Tibial artery (tissue), 4 donors: ENCODE data around the gene TPRG1.

ENCODE experiments used
- DNase-seq, 2 donors: peaks; one replicate each; pipeline ENCODE4 v3.0.0-alpha.2; 2019
- H3K27ac ChIP-seq, 2 donors: fragments of 200-600 bp; sonication (generic) in 1 of 2; 1 replicate in 1 of 2; 2 replicates in 1 of 2; pipeline ENCODE4 v1.5.1; 2018 to 2019; ENCODE audit warnings: mild to moderate bottlenecking in 1 of 2
- H3K27me3 ChIP-seq, 2 donors: fragments of 200-600 bp; sonication (generic) in 1 of 2; one replicate each; pipeline versions ENCODE4 v1.5.1 to v1.6.0; 2016 to 2019
- H3K36me3 ChIP-seq, 3 donors: fragments of 200-600 bp; sonication (generic) in 2 of 3; one replicate each; pipeline ENCODE4 v1.5.1; 2016 to 2019; ENCODE audit warnings: mild to moderate bottlenecking in 2 of 3
- H3K4me1 ChIP-seq, 4 donors: fragments of 200-600 bp; sonication (generic) in 2 of 4; 1 replicate in 3 of 4; 2 replicates in 1 of 4; pipeline ENCODE4 v1.5.1; 2016 to 2019
- H3K4me3 ChIP-seq, 2 donors: fragments of 200-600 bp; sonication (generic) in 1 of 2; 1 replicate in 1 of 2; 2 replicates in 1 of 2; pipeline ENCODE4 v1.5.1; 2018 to 2019; ENCODE audit warnings: mild to moderate bottlenecking in 2 of 2
- H3K9me3 ChIP-seq, 3 donors: fragments of 200-600 bp; sonication (generic) in 1 of 3; one replicate each; pipeline ENCODE4 v1.5.1; 2016 to 2019
- intact Hi-C: fragments of 100-400 bp; cut with DNase I; formaldehyde crosslinking; loops from one replicate; pipeline ENCODE4 v1.15.0; 2023; ENCODE audit warnings: low total_unique reads
- TF ChIP-seq, protein P1 (sequence below), 2 experiments: fragments of 200-600 bp in 1 of 2; fragments of 450-650 bp in 1 of 2; IDR thresholded peaks; one replicate each; pipeline ENCODE4 v1.5.1; 2017 to 2019; ENCODE audit warnings: antibody characterized with exemption in 2 of 2, mild to moderate bottlenecking in 1 of 2, moderate library complexity in 1 of 2

TPRG1 gene

DNA sequence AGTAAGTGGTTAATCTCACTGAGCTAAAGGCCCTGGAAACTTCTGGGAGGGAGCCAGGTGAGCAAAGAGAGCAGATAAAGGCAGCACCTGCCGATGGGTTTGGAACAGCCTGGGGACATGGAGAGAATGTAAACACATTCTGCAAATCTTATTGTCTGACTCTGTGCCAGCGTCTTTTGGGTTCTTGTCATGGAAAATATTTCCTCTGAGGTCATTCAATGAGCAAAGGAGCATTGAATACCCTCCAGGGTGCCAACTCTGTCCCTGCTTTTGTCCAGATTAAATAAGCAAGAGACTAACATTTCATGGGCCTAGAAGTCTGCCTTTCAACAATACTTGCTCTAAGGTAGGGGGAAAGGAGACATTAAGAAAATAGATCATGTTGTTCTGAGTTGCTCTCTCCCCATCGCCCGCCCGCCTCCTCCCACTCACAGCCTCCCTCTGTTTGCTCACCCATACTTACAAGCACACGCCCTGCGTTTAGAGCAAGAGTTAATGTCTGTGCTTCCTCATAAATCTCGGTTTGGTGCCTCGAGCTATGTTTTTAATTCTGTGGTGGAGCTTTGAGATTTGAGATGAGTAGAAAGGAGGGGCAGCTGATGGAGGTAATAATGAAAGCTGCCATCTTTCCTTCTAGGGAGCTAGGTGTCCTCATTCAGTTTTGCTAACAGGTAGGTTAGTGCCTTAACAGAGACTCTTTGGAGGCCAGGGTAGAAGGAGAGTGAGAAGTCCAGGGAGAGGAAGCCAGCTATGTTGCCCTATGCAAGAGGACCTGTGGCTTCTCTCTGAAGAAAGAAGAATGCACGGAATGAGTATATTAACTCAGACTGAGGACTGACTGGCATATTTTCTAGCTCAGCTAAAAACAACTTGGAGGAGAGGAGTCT is 132.9 kb downstream of the TPRG1 start:
- TF ChIP-seq, protein P1, sequence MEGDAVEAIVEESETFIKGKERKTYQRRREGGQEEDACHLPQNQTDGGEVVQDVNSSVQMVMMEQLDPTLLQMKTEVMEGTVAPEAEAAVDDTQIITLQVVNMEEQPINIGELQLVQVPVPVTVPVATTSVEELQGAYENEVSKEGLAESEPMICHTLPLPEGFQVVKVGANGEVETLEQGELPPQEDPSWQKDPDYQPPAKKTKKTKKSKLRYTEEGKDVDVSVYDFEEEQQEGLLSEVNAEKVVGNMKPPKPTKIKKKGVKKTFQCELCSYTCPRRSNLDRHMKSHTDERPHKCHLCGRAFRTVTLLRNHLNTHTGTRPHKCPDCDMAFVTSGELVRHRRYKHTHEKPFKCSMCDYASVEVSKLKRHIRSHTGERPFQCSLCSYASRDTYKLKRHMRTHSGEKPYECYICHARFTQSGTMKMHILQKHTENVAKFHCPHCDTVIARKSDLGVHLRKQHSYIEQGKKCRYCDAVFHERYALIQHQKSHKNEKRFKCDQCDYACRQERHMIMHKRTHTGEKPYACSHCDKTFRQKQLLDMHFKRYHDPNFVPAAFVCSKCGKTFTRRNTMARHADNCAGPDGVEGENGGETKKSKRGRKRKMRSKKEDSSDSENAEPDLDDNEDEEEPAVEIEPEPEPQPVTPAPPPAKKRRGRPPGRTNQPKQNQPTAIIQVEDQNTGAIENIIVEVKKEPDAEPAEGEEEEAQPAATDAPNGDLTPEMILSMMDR (IDR thresholded peaks at IDR 0.05) = no peak
- Histone ChIP-seq H3K4me3 (no peak overlapping the region), H3K9me3 (no peaks in the 10 kb centered on the region), H3K36me3 (no peaks in the 10 kb centered on the region), H3K27ac (peak overlapping the region; percentile 64 to 68), H3K4me1 (peaks cover 0 to 34% (median 11%) of the 10 kb centered on the region in 4 donors), H3K27me3 (no peaks in the 10 kb centered on the region)
- no peak for DNase-seq
- intact Hi-C loops = no loop called here

DNA sequence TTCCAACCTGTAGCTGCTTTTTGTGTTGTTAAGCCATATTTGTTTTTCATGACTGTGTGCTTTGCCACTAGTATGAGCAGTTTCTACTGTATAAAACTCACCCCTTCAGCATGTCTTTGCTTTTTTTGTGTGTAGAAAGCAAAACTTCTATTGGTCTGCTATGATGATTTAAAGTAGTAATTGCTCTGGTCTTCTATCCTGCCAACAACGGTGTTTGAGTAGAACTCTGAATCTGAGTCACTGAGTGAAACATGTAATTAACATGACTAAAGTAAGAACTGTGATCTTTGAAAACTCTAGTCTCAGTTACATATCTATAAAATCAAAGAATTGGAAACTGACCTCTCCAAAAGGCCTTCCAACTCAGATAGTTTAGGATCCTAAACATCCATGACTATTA is 133.6 kb downstream of the TPRG1 start:
- Histone ChIP-seq H3K4me1 (peaks cover 0 to 34% (median 11%) of the 10 kb centered on the region in 4 donors), H3K36me3 (no peaks in the 10 kb centered on the region), H3K9me3 (no peaks in the 10 kb centered on the region), H3K27me3 (no peaks in the 10 kb centered on the region), H3K4me3 (no peak overlapping the region), H3K27ac (peak overlapping the region; percentile 64 to 68)
- DNase-seq = no peak
- TF ChIP-seq, protein P1 (IDR thresholded peaks at IDR 0.05) = no peak
- intact Hi-C loops = no loop called here

DNA sequence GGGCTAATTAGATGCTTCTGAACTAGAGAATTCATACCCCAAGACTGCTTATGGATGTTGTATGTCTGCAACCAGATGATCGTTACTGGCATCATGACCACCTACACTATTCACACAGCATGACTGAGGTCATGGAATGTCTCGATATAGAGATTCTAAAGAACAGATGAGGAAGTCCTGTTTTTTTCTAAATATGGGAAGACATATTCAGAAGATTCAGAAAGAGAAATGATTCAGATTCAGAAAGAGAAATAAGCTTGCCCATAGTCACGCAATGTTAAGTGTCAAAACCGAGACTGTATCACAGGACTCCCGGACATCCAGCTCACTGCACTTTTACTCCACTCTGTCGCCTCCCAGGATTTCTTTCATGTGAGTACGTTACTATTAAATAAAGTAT is 136.2 kb downstream of the TPRG1 start:
- no peaks in the 10 kb centered on the region for H3K36me3 ChIP-seq
- H3K4me3 ChIP-seq = no peak overlapping the region
- DNase-seq = no peak
- H3K27me3 ChIP-seq = no peaks in the 10 kb centered on the region
- intact Hi-C loops = no loop called here
- no peak overlapping the region for H3K27ac ChIP-seq
- peaks cover 0 to 28% (median 11%) of the 10 kb centered on the region in 4 donors for H3K4me1 ChIP-seq
- TF ChIP-seq, protein P1 (IDR thresholded peaks at IDR 0.05) = no peak
- no peaks in the 10 kb centered on the region for H3K9me3 ChIP-seq

DNA sequence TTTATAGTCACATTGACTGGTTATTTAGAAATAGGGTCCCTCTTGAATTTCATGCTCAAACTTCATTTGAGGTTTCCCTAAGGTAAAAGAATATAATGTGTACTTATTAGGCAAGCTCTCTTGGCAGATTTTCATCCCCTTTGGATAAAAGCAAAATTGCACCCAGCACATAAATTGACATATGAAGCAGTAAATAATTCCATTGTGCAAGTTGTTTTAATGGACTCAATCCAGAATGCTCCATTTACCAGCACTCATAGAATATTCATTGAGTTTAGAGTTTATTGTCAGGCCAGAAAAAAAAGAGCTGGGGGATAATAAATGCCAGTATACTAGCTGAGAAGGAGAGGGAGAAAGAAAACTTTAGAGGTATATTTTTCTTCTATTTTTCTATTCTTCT is 136.8 kb downstream of the TPRG1 start:
- Histone ChIP-seq H3K27me3 (no peaks in the 10 kb centered on the region), H3K4me3 (no peak overlapping the region), H3K9me3 (no peaks in the 10 kb centered on the region), H3K36me3 (no peaks in the 10 kb centered on the region), H3K27ac (no peak overlapping the region), H3K4me1 (peaks cover 0 to 24% (median 11%) of the 10 kb centered on the region in 4 donors)
- TF ChIP-seq, protein P1 (IDR thresholded peaks at IDR 0.05) = no peak
- no peak for DNase-seq
- intact Hi-C loops = no loop called here

DNA sequence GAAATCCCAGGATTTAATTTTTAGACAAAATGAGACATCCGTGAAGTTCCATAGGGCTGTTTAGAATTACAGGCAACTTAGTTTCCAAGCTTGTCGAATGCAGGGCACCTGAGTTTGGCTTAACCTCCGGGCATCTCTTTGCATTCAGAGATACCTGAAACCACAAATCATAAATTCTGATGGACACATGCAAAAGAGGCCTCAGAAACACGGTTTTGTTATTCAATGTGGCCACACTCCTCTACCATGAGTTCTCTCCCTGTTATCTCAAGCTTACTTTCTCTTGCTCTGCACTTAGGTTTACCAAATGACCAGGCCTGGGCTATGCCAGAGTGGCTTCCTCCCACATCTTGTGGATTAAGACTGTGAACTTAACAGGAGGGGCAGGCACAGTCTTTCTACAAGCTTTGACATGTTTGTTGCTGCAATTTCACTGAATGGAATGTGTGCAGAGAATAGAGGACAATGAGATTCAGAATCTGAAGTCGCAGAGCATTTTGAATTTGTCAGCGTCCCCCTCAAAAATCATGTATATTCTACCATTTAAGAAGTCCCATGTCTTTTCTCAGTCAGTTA is 137.7 kb downstream of the TPRG1 start:
- TF ChIP-seq, protein P1 (IDR thresholded peaks at IDR 0.05) = no peak
- Histone ChIP-seq H3K27ac (no peak overlapping the region), H3K36me3 (no peaks in the 10 kb centered on the region), H3K4me1 (peaks cover 0 to 15% (median 7%) of the 10 kb centered on the region in 4 donors), H3K27me3 (no peaks in the 10 kb centered on the region), H3K9me3 (no peaks in the 10 kb centered on the region), H3K4me3 (no peak overlapping the region)
- intact Hi-C loops = no loop called here
- DNase-seq = no peak
